PFSK-1 (cell line): ENCODE measurements around the gene HOOK2.

Source experiments
- POLR2AphosphoS5 ChIP-seq: IDR thresholded peaks from 2 replicates; pipeline ENCODE4 v1.6.1; 2012; ENCODE audit warnings: low read depth, mild to moderate bottlenecking, control low read depth, low read length, moderate library complexity
- SIN3A ChIP-seq: IDR thresholded peaks from 2 replicates; pipeline ENCODE4 v1.6.1; 2012; ENCODE audit warnings: mild to moderate bottlenecking, low read length, moderate library complexity, borderline replicate concordance; ENCODE audit not compliant: insufficient read depth
- TF ChIP-seq, protein P1 (sequence below), 2 experiments: IDR thresholded peaks; 2 replicates each; pipeline versions ENCODE4 v1.6.1 to v1.8.0; 2011 to 2012; ENCODE audit warnings: low read depth in 2 of 2, low read length in 2 of 2, control low read depth in 1 of 2, inconsistent platforms in 1 of 2, mild to moderate bottlenecking in 1 of 2, moderate library complexity in 1 of 2; ENCODE audit not compliant: insufficient read depth in 1 of 2

DNA sequence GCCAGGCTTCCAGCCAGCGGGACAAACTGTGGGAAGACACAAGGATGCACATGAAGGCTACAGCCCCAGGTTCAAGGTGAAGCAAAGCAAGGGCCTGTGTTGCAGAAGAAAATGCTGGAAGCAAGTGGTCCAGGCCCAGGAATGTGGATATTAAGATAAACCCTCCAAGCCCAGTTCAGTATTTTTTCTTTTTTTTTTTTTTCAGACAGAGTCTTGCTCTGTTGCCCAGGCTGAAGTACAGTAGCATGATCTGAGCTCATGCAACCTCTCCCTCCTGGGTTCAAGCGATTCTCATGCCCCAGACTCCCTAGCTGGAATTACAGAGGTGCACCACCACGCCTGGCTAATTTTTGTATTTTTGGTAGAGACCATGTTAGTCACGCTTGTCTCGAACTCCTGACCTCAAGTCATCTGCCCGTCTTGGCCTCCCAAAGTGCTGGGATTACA, 21.8 kb upstream of the HOOK2 start:
- TF ChIP-seq, protein P1, sequence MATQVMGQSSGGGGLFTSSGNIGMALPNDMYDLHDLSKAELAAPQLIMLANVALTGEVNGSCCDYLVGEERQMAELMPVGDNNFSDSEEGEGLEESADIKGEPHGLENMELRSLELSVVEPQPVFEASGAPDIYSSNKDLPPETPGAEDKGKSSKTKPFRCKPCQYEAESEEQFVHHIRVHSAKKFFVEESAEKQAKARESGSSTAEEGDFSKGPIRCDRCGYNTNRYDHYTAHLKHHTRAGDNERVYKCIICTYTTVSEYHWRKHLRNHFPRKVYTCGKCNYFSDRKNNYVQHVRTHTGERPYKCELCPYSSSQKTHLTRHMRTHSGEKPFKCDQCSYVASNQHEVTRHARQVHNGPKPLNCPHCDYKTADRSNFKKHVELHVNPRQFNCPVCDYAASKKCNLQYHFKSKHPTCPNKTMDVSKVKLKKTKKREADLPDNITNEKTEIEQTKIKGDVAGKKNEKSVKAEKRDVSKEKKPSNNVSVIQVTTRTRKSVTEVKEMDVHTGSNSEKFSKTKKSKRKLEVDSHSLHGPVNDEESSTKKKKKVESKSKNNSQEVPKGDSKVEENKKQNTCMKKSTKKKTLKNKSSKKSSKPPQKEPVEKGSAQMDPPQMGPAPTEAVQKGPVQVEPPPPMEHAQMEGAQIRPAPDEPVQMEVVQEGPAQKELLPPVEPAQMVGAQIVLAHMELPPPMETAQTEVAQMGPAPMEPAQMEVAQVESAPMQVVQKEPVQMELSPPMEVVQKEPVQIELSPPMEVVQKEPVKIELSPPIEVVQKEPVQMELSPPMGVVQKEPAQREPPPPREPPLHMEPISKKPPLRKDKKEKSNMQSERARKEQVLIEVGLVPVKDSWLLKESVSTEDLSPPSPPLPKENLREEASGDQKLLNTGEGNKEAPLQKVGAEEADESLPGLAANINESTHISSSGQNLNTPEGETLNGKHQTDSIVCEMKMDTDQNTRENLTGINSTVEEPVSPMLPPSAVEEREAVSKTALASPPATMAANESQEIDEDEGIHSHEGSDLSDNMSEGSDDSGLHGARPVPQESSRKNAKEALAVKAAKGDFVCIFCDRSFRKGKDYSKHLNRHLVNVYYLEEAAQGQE (IDR thresholded peaks at IDR 0.05; ENCODE audit: insufficient read depth in 1 of 2, low read depth in 2 of 2, low read length in 2 of 2) = no peak
- TF ChIP-seq POLR2AphosphoS5 (no peak), SIN3A (no peak)
